NB4 (cell line): ENCODE results near the gene REEP3.

Experiments
- POLR2A ChIP-seq: IDR thresholded peaks from 2 replicates; pipeline ENCODE4 v1.6.1; 2011; ENCODE audit warnings: mild to moderate bottlenecking; ENCODE audit not compliant: insufficient read length; ENCODE audit errors: extremely low read depth
- TF ChIP-seq, protein P1 (sequence below): IDR thresholded peaks from one replicate; pipeline ENCODE4 v1.5.1; 2012; ENCODE audit warnings: low read depth, low read length

DNA sequence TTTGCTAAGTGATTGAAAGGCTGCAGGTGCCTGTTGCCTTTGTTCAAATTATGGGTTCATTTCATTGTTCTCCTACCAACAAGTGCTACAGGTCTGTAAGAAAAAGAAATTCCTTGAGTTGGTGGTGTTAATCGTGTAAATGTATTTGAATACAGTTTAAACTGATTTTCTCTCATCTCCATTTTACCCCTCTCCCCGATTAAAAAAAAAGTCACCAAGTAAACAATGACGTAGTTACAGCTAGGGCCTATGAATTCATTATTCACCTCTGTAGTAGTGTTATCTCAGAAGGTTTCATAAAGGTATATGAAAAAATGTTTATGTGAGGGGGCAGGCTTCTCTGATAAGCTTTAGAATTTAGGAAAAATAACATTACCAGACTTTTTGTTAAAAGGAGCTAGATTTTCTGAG, 1.1 kb downstream of the REEP3 start:
- no peak for TF ChIP-seq POLR2A
- TF ChIP-seq, protein P1, sequence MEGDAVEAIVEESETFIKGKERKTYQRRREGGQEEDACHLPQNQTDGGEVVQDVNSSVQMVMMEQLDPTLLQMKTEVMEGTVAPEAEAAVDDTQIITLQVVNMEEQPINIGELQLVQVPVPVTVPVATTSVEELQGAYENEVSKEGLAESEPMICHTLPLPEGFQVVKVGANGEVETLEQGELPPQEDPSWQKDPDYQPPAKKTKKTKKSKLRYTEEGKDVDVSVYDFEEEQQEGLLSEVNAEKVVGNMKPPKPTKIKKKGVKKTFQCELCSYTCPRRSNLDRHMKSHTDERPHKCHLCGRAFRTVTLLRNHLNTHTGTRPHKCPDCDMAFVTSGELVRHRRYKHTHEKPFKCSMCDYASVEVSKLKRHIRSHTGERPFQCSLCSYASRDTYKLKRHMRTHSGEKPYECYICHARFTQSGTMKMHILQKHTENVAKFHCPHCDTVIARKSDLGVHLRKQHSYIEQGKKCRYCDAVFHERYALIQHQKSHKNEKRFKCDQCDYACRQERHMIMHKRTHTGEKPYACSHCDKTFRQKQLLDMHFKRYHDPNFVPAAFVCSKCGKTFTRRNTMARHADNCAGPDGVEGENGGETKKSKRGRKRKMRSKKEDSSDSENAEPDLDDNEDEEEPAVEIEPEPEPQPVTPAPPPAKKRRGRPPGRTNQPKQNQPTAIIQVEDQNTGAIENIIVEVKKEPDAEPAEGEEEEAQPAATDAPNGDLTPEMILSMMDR: no peak
